DOHH2 (cell line): Measurements from ENCODE around the gene XRCC2.

Source experiments
- H3F3A ChIP-seq: fragments of 200-600 bp; sonication (generic), shearing (Covaris generic); 2 replicates; pipeline ENCODE4 v1.6.0; 2016; ENCODE audit warnings: antibody characterized with exemption, mild to moderate bottlenecking; ENCODE audit not compliant: control insufficient read depth, insufficient read depth
- H3K27ac ChIP-seq: fragments of 200-600 bp; sonication (generic); 2 replicates; pipeline ENCODE4 v1.5.1; 2014; ENCODE audit warnings: low read depth, mild to moderate bottlenecking, low read length, moderate library complexity
- H3K27me3 ChIP-seq: fragments of 200-600 bp; sonication (generic); 2 replicates; pipeline ENCODE4 v1.6.1; 2014; ENCODE audit warnings: mild to moderate bottlenecking, low read length, mixed read lengths; ENCODE audit not compliant: control insufficient read depth
- H3K36me3 ChIP-seq: fragments of 200-600 bp; sonication (generic); 2 replicates; pipeline ENCODE4 v1.6.1; 2014; ENCODE audit warnings: mild to moderate bottlenecking, low read length, moderate library complexity, mixed read lengths; ENCODE audit not compliant: control insufficient read depth
- H3K4me1 ChIP-seq: fragments of 200-600 bp; sonication (generic); 2 replicates; pipeline ENCODE4 v1.6.1; 2014; ENCODE audit warnings: mild to moderate bottlenecking, low read length, mixed read lengths; ENCODE audit not compliant: control insufficient read depth
- H3K4me2 ChIP-seq: fragments of 200-600 bp; sonication (generic); 2 replicates; pipeline ENCODE4 v1.6.0; 2014; ENCODE audit warnings: mild to moderate bottlenecking, low read length, moderate library complexity
- H3K4me3 ChIP-seq: fragments of 200-600 bp; sonication (generic); 2 replicates; pipeline ENCODE4 v1.5.1; 2014; ENCODE audit warnings: mild to moderate bottlenecking, low read length, mixed read lengths
- H3K79me2 ChIP-seq: fragments of 200-600 bp; sonication (generic); 2 replicates; pipeline ENCODE4 v1.6.1; 2014; ENCODE audit warnings: mild to moderate bottlenecking, low read length, mixed read lengths; ENCODE audit not compliant: control insufficient read depth
- H3K9me2 ChIP-seq: fragments of 200-600 bp; sonication (generic); replicated peaks from 2 replicates; pipeline ENCODE4 v1.6.1; 2014; ENCODE audit warnings: mild to moderate bottlenecking, low read length, mixed read lengths; ENCODE audit not compliant: control insufficient read depth
- H3K9me3 ChIP-seq: fragments of 200-600 bp; sonication (generic); 2 replicates; pipeline ENCODE4 v1.6.1; 2014; ENCODE audit warnings: antibody characterized with exemption, low read length, mixed read lengths; ENCODE audit not compliant: control insufficient read depth, insufficient read depth
- H4K20me1 ChIP-seq: fragments of 200-600 bp; sonication (generic); 2 replicates; pipeline ENCODE4 v1.6.0; 2014; ENCODE audit warnings: low read depth, mild to moderate bottlenecking, antibody characterized with exemption, low read length, moderate library complexity; ENCODE audit not compliant: control insufficient read depth, insufficient read depth
- EZH2phosphoT487 ChIP-seq: fragments of 200-600 bp; sonication (generic); IDR thresholded peaks from 2 replicates; pipeline ENCODE4 v1.6.1; 2017; ENCODE audit warnings: borderline replicate concordance, mild to moderate bottlenecking, antibody characterized with exemption, low read length, moderate library complexity, mixed read lengths
- TF ChIP-seq, protein P1 (sequence below): fragments of 200-600 bp; sonication (generic); IDR thresholded peaks from one replicate; pipeline ENCODE4 v1.5.1; 2014; ENCODE audit warnings: antibody characterized with exemption, mild to moderate bottlenecking, low read depth, low read length; ENCODE audit not compliant: poor library complexity, severe bottlenecking

XRCC2 gene

DNA sequence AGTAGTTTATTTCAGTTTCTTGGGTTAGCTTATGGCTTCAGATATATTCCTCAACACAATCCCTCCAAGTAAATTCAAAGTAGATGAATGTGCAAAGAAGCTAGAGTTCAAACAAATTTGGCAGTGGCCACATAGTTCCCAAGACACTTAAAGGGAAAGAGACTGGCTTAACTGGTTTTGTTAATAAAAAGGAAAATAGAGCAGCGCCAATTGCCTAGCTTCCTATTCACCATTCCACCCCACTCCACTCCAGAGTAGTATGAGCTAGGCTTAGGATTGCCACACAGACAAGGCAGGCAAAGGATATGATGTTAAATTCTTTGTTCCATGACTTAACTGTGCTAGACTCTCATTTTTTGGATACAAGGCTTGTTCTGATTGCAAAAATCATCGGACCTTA, 2.0 kb downstream of the XRCC2 start:
- H3K36me3 ChIP-seq, result peaks cover 62% of the 10 kb centered on the region
- peaks cover 5% of the 10 kb centered on the region for H3F3A ChIP-seq
- H3K27ac ChIP-seq, result no peak overlapping the region
- no peaks in the 10 kb centered on the region for H3K9me2 ChIP-seq
- H3K27me3 ChIP-seq, result no peaks in the 10 kb centered on the region
- no peaks in the 10 kb centered on the region for H3K9me3 ChIP-seq
- H3K79me2 ChIP-seq, result peaks cover 69% of the 10 kb centered on the region
- H4K20me1 ChIP-seq, result peaks cover 18% of the 10 kb centered on the region
- TF ChIP-seq, protein P1, sequence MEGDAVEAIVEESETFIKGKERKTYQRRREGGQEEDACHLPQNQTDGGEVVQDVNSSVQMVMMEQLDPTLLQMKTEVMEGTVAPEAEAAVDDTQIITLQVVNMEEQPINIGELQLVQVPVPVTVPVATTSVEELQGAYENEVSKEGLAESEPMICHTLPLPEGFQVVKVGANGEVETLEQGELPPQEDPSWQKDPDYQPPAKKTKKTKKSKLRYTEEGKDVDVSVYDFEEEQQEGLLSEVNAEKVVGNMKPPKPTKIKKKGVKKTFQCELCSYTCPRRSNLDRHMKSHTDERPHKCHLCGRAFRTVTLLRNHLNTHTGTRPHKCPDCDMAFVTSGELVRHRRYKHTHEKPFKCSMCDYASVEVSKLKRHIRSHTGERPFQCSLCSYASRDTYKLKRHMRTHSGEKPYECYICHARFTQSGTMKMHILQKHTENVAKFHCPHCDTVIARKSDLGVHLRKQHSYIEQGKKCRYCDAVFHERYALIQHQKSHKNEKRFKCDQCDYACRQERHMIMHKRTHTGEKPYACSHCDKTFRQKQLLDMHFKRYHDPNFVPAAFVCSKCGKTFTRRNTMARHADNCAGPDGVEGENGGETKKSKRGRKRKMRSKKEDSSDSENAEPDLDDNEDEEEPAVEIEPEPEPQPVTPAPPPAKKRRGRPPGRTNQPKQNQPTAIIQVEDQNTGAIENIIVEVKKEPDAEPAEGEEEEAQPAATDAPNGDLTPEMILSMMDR, result no peak
- no peak for TF ChIP-seq EZH2phosphoT487
- H3K4me2 ChIP-seq, result peak overlapping the region; percentile 26
- H3K4me1 ChIP-seq, result peaks cover 23% of the 10 kb centered on the region
- H3K4me3 ChIP-seq, result 0 out of 2 replicates have a peak overlapping the region, but pooled peaks have one; percentile 13

DNA sequence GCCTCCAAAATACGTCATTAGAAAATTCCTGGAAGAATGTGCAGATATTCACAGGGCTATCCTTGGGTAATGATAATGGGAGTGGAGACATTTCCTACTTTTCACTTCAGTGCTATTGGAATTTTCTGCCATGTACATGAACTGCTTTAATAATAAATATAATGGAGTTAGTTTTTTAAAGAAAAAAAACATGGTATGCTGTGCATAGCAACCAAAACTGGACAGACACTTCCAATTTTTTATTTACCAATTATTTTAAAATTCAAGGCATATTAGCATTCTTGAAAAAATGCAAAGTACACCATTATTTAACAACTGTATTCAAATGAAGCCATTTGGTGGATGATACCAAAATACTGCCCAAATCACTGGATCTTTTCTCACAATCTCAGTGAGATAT, 3.3 kb downstream of the XRCC2 start:
- Histone ChIP-seq H3K27me3 (no peaks in the 10 kb centered on the region), H3K36me3 (peaks cover 75% of the 10 kb centered on the region), H3F3A (peaks cover under 1% of the 10 kb centered on the region; the same call in 1 of the 2 replicates), H3K4me2 (peak overlapping the region; percentile 33), H3K9me2 (no peaks in the 10 kb centered on the region), H3K4me1 (peaks cover 23% of the 10 kb centered on the region), H3K79me2 (peaks cover 82% of the 10 kb centered on the region), H3K27ac (no peak overlapping the region), H4K20me1 (peaks cover 18% of the 10 kb centered on the region), H3K4me3 (no peak overlapping the region), H3K9me3 (no peaks in the 10 kb centered on the region)
- TF ChIP-seq, protein P1, result no peak
- TF ChIP-seq EZH2phosphoT487, result no peak

DNA sequence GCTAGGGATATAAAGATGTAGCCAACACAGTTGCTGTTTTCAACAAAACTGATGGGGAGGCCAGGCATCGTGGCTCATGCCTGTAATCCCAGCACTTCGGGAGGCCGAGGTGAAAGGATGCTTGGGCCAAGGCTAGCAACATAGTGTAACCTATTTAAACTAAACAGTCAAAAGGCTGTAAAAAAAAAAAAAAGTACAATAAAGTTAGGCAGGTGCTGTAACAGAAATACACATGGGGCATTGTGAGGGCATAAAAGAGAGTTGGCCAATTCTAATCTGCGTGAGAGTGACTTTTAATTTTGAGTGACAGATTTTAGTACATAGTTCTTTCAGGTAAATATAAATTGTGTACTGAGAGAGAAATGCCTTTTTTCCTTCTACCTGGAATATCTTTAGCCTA, 6.2 kb downstream of the XRCC2 start:
- Histone ChIP-seq H3K27ac (no peak overlapping the region), H3K4me1 (peaks cover 11% of the 10 kb centered on the region), H3K4me2 (no peak overlapping the region), H3K27me3 (no peaks in the 10 kb centered on the region), H3K36me3 (peaks cover 86% of the 10 kb centered on the region), H3F3A (no peaks in the 10 kb centered on the region), H3K9me2 (no peaks in the 10 kb centered on the region), H3K9me3 (no peaks in the 10 kb centered on the region), H3K79me2 (peaks cover 98% of the 10 kb centered on the region), H4K20me1 (peaks cover 18% of the 10 kb centered on the region), H3K4me3 (no peak overlapping the region)
- TF ChIP-seq, protein P1, result no peak
- TF ChIP-seq EZH2phosphoT487, result no peak
